GM18520 (cell line): ENCODE measurements around the gene SEC16A.

Experiments used
- ATAC-seq: cut with Tn5 transposase; IDR thresholded peaks from one replicate; pipeline ENCODE4 v1.9.1; 2021; ENCODE audit not compliant: unreplicated experiment

Gene SEC16A

GRCh38 chr9:136519263-136520052 lies 36.6 kb upstream of the SEC16A start:
- no peak for ATAC-seq

- no peak for ATAC-seq
Measured at GRCh38 chr9:136518623-136519022, 35.8 kb upstream of the SEC16A start.

DNA sequence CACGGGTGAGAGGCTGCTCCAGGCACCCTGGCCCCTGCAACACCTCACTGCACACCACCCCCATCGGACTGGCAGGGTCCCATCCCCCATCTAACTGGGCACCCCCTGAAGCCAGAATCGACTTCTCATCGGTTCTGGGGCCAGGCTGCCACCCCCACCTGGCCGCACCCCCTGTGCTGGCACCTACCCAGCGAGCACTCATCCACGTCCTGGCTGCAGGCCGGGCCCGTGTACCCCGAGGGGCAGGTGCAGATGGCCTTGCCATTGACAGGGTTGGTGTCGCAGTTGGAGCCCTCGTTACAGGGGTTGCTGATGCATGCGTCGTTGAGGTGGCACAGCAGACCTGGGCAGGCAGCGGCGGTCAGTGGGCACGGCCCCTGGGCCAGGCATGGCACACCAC lies 35.1 kb upstream of the SEC16A start:
- ATAC-seq, result no peak

- ATAC-seq, result no peak
Measured at GRCh38 chr9:136517012-136517743, 34.3 kb upstream of the SEC16A start.

- ATAC-seq, result no peak
Measured at GRCh38 chr9:136516191-136516654, 33.4 kb upstream of the SEC16A start.

DNA sequence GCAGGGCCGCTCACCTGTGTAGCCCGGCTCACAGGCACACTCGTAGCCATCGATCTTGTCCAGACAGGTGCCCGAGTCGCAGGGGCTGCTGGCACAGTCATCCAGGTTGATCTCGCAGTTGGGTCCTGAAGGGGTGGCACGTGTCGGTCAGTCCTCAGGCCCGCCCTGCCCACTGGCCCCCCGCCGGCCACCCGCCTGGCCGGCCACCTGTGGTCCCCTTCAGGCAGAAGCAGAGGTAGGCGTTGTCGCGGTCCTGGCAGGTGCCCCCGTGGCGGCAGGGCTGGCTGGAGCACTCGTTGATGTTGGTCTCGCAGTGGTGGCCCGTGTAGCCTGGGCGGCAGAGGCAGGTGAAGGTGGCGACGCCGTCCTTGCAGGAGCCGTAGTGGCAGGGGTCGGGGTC lies 32.4 kb upstream of the SEC16A start:
- no peak for ATAC-seq

DNA sequence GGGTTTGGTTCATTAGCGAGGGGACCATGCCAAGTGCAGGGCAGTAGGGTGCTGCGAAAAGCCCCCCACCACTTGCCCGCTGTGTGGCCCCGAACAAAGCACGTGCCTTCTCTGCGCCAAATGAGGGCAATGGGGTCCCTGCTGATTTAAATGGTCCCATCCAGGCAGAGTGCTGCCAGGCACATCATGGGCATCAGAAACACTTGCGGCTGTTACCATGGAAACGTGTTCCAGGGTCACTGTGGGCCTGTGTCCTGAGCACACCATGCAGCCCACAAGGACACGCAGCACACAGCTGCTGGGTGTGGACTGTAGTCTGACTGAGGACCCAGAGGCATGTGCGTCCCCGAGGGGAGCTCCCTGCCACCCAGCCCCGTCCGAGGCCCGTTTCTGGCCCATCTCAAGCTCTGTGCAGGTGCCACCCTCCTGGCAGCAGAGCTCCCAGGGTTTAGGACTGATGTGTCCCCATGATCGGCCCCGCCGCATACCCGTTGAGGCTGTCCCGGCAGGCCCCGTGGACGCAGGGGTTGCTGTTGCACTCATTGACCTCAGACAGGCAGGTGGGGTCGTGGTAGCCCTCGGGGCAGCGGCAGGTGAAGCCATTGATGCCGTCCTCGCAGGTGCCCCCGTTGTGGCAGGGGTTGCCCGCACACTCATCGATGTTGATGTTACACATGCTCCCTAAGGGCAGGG lies 31.3 kb upstream of the SEC16A start:
- no peak for ATAC-seq

GRCh38 chr9:136513191-136513590 lies 30.4 kb upstream of the SEC16A start:
- no peak for ATAC-seq

- ATAC-seq, result no peak
Measured at GRCh38 chr9:136512651-136513071, 29.8 kb upstream of the SEC16A start.

GRCh38 chr9:136511670-136512592 lies 29.1 kb upstream of the SEC16A start:
- no peak for ATAC-seq

- ATAC-seq, result no peak
Measured at GRCh38 chr9:136511144-136511669, 28.4 kb upstream of the SEC16A start.

DNA sequence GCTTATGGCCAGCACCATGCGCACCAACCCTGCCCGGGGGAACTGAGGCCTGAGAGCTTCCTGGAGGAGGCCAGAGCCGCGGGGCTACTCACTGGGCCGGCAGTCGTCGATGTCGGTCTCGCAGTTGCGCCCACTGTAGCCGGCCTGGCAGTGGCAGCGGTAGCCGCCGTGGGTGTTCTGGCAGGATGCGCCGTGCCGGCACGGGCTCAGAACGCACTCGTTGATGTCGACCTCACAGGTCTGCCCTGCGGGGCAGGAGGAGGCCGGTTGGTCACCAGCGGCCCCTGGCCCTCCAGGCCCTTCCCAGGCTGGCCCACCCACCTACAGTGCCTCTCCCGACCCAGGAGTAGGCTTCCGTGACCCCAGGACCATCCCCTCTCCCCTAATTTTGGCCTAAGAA lies 27.7 kb upstream of the SEC16A start:
- ATAC-seq, result no peak

DNA sequence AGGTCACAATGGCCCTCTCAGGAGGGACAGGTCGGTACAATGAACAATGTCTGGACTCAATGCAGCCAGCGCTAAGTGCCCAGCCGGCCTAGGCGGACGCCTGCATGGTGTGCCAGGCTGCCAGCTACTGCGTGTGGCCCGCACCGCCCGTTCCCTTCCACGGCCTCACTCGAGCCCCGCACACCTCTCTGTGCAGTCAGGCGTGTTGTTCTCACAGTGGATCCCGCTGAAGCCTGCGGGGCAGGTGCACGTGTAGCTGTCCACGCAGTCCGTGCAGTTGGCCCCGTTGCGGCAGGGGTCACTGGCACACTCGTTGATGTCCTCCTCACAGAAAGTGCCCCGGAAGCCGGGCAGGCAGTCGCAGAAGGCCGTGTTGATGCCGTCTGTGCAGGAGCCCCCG lies 26.7 kb upstream of the SEC16A start:
- no peak for ATAC-seq

GRCh38 chr9:136508729-136509500 lies 26.1 kb upstream of the SEC16A start:
- ATAC-seq, result no peak

DNA sequence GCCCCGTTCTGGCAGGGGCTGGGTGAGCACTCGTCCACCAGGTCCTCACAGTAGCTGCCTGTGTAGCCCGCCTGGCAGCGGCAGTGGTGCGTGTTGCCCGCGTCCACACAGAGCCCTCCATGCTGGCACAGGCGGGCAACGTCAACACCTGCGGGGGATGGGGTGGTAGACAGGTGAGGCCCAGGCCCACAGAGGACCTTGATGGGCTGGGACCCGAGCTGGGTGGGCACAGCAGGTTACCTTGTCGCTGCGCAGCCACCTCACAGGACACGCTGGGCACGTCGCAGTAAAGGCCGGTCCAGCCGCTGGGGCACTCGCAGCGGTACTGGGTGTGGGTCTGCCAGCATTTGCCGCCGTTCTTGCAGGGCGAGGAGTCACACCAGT lies 25.1 kb upstream of the SEC16A start:
- no peak for ATAC-seq

DNA sequence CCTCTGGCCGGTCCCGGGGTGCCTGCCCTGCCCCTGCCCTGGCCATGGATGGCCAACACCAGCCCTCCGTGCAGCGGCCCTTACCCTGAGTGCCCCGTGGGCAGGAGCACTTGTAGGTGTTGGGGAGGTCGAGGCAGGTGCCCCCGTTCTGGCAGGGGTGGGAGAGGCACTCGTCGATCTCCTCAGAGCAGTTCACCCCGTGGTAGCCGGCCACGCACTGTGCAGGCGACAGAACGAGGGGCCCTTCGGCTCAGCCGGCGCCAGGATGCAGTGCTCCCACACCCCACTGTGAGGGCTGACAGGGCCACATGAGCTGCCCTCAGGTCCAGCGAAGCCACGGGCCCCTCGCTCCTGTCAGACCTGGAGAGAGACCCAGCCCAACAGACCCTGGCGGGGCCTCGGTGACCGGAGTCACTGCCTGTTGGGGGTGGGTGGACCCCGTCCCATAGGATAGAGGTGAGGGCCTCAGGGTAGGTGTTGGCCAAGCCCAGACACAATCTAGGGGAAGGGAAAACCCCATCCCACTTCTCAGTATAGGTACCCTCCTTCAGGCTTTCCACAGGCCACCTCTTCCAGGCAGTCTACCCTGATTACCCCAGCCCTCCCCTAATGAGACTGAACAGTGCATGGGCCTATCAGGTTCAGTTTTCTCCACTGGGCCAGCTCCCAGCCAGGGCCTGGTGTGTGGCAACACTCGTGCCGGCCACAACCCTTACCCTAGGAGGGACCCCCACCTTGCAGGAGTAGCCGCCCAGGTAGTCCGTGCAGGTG lies 24.6 kb upstream of the SEC16A start:
- ATAC-seq, result no peak

DNA sequence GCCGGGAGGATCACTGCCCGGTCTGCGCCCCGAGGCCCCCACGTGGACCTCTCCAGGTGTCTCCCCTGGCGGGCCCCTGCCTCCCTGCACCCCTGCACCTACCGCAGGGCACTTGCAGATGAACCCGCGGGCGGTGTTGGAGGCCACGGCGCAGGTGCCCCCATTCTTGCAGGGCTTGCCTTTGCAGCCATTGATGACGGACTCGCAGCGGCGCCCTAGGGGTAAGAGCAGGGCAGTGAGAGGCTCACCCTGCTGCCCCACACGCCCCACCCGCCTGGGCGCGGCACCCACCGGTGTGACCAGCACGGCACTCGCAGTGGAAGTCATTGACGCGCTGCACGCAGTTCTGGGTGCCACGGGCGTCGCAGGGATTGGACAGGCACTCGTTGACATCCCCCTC lies 23.6 kb upstream of the SEC16A start:
- ATAC-seq, result no peak

DNA sequence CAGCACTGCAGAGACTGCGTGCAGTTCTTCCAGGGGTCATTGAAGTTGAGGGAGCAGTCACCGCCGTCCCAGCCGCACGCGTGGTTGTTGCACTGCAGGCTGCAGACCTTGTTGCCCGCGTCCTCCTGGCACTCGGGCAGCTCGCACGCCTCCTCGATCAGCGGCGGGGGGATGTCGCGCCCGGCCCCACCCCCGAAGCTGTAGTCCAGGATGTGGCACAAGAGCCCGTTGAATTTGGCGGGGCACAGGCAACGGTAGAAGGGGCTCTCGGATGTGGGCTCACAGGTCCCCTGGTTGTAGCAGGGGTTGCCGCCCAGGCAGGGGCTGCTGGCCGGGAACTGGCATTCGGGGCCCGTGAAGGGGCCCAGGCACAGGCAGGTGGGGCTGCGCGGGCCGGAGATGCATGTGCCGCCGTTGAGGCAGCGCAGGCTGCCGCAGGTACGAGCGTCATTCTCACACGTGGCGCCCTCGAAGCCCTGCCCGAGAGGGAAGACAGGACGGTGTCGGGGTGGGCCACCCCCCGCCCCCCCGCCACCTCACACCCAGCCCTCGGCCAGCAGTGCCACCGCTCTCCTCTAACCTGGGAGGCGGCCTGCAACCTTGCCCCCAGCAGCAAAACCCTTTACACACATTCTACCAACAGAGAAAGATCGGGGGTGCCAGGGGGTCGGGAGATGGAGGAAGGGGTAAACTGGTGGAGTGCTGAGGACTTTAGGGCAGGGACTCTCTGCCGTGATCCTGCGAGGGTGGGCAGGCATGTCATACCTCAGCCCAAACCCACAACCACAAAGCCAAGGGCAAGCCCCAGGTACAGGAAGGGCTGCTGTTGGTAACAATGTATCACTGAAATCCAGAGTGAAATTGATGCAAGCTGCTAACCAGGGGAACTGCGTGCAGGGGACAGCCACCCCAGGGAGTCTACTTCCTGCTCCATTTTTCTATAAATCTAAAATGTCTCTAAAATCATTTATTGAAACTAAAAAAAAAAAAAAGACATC lies 22.9 kb upstream of the SEC16A start:
- ATAC-seq, result no peak
